ENCODE measurements around the gene PROM2.

PROM2 gene

DNA sequence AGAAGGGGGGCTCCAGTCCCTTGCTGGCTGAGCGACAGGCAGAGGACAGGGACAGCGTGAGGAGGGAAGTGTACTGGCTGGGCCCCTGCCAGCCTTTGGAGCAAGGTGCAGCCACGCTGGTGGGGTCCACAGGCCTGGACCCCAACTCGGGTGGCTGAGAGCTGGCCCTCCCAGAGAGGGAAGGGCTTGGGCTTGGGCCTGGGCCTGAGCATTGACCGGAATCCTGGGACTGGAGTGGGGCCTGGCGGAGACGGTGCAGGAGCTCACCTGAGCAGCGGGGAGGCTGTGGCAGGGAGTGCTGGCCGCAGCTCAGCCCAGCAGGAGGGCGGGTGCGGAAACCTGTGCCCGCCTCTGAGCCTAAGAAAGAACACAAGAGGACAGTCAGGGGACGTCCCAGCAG lies 50.8 kb downstream of the PROM2 start:
- no peak for DNase-seq

DNA sequence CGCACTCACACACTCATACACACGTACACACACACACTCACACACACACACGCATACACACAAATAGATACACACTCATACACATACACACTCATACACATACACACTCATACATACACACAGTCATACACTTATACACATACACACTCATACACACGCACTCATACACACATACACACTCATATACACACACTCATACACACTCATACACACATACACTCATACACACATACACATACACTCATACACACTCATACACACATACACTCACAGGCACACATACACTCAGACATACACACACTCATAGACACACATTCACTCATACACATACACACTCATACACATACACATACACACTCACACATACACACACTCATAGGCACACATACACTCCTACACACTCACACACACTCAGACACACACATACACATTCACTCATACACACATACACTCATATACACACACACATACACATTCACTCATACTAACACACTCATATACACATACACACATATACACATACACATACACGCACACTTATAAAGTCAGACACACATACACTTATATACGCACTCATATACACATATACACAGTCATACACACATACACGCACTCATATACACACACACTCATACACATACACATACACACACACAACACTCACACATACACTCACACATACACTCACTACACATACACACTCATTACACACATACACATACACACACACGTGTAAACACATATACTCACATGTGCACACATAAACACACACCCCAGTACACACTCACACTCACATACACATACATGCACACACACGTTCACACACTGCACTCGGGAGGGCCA lies 51.6 kb downstream of the PROM2 start:
- no peak for DNase-seq

DNA sequence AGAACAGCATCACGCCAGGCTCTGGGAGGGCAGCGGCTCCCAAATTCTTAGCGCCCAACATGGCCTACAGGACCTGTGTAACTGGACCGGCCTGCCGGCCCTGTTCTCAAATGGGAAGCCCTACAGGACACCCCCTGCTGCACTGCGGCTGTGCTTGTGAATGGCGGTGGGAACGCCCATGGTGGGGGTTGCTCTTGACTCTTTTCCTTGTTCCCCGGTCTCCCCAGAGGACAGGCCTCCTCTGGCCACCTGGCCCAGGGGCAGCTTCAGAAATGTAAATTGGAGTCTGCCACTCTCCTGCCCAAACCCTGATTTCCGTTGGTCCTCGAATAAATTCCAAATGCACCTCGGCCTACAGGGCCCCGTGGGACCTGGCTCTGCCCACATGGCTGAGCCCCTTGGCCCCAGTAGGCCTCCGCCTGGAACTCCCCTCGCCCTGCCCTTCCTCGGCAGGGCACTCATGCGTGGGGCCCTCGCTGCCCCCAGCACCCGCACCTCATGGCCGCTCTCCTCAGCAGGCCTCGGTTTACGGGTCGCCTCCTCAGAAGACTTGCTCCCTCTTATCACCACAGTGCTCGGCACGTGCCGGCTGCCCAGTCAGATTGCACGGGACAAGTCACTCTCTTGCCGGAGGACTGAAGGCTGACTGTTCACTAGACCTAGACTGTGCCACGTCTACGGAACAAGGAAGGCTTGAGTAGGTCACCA lies 52.3 kb downstream of the PROM2 start:
- DNase-seq = no peak

DNA sequence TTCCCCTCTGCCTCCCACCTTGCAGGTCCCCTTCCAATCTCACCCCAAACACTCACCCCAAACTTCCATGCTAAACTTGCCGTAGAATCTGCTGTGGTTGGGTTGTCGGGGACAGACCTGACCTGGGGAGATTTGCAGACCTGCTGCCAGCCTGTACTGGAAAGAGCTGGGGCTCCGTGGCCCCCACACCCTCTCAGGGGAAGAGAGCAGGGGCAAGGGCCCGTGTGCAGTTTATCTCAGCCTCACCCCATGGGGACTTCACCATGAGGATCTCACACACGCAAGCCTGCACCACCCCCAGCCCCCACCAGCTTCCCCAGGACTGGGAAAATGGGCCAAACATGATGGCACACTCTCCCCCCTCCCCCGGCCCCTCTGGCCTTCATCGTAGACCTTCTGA lies 53.6 kb downstream of the PROM2 start:
- no peak for DNase-seq

- no peak for DNase-seq
These were observed 54.3 kb downstream of the PROM2 start for GRCh38 chr2:95328358-95329125.

GRCh38 chr2:95329401-95329800 lies 55.2 kb downstream of the PROM2 start:
- no peak for DNase-seq

DNA sequence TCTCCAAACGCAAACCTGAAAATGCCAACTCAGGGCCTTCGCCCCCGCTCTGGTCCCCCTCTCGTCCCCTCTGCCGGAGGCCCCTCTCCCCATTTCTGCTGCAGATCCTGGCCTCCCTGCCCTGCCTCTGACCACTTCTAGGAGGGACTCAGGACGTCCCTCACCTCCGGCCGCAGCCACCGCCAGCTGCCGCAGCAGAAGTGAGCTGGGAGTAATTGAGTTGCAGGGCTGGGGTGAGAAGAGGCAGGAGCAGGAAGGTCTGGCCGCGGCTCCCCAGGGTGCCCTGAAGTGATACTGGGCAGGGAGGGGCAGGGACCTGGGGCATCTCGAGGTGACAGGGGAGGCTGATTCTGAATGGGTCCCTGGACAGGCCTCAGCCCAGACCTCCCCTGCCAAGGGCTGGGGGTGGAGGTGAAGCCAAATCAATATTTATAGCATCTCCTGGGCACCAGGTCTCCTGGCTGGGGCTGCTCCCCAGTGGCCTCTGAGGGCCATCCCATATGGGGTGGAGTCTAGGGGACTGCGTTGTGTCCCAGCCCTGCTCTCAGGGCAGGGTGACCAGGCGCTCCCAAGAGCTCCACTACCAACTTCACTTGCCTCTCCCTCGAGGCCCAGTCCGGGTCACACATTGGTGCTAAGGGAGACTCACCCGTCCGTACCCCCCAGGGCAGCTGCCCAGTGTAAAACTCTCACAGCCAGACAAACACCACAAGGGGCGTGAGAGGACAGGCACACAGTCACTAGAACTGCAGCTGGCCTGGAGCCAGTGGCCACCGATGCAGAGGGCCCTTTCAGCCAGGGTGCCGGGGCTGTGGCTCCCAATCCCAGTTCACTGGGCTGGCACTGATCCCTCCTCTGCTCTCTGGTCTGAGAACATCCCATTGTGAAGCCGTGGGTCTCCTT lies 55.9 kb downstream of the PROM2 start:
- no peak for DNase-seq

DNA sequence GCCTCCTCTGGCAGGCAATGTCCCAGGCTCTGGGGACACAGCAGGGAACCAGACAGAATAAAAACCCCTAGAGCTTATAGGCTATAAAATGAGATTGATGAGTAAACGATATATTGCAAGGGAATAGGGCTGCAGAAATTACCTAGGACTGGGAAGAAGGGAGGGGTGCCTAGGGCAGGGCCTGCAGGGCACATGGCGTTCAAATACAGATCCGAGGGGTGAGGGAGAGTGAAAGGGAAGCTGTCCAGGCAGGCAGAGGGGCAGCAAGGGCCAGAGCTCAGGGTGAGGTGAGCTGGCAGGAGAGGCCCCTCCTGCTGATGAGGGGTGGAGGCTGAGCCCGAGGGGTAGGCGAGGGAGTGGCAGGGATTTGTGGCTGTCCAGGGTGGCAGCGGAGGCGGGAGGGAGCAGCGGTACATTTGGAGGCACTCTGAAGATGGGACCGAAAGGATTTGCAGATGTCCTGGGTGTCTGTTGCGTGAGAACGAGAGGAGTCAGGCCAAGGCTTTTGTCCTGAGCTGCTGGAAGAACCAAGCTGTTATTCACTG lies 56.6 kb downstream of the PROM2 start:
- no peak for DNase-seq

DNA sequence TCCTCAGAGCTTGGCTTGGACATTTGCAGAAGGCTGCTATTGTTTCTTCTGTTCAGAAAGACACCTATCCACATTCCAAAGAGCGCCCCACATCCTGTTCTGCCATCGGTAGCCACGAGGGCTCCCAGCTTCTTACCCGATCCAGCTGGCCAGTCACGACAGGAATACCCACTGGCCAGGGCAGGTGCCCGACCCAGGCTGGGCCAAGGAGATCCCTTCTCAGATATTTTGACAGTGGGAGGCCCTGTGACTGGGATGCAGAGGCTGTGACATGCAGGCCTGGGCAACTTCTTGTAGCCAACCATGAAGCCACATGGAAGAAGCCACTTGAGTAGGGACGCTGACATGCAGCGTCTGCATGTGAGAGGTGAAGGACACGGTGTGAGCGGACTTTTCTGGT lies 57.4 kb downstream of the PROM2 start:
- DNase-seq = no peak

DNA sequence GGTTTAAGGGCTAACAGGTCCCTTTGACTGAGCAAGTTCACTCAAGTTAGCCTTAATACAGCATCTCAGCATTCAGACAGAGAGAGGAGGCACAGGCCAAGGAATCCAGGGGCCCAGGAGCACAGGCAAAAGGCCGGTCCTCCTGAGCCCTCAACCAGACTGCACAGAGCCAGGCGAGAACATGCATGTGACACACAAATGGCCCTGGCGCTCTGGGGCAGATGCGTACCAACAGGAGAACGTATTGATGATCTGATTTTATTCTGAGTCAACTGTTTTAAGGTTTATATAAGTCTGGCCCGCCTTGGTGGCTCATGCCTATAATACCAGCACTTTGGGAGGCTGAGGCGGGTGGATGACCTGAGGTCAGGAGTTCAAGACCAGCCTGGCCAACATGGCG lies 57.8 kb downstream of the PROM2 start:
- DNase-seq = no peak

DNA sequence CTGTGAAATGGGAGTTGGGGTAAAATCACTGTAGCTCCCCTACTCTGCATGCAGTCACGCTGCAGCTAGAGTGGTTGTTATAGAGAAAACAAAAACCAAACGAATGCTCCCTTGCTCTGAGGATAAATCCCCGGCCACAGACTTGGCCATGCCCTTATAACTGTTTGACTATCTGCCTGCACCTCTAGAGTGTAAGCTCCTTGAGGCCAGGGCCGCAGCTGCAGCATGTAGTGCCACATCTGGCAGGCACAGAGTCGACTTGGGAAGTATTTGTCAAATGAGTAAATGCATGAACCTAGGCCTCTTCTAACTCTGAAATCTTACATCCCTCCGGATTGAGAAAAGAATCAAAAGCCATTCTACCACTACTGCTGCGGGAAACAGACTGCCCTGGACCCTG lies 58.8 kb downstream of the PROM2 start:
- no peak for DNase-seq

- no peak for DNase-seq
These were observed 59.7 kb downstream of the PROM2 start for GRCh38 chr2:95333888-95334338.

DNA sequence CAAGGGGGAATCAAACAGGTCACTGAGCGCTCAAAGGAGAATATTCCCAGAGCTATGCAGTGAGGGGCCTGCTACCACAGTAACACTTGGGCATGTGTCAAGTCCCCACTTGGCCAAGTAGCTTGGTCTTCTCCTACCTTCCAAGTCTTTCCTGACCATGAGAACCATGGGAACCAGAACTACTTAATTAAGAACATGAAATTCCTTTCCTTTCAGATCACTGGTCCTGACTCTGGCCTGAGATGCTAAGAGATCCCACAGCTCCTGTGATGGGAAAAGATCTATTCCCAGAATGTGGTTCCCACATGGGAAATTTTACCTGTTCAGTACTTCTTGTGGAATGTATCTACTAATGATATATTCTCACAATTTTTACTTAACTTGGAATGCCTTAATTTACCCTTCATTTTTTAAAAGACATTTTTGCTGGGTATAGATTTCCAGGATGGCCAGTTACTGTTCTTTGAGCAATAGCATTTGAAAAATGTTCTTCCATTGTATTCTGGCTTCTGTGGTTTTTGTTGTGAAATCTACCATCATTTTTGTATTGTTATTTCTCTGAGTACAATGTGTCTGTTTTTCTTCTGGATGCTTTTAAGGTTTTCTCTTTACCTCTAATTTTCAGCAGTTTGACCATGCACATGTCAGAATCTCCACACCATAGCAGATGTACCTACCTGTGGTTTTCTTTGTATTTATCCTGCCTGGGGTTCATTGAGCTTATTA lies 60.8 kb downstream of the PROM2 start:
- DNase-seq = no peak

DNA sequence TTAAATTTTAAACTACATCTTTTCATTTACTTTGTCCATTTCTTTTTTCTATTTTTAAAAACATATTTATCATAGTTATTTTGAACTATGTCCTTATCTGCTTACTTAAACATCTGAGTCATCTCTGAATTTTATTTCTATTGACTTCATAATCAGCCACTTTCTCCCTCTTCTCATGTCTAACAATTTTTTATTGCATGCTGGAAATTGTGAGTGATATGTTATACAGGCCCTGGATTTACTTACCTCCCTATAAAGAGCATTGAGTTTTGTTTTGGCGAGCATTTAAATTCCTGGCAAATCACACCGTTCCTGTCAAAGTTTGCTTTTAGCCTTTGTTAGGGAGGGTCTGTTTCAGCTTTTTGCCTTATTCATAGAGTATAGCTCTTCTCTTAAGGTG lies 62.2 kb downstream of the PROM2 start:
- no peak for DNase-seq

- DNase-seq = no peak
These were observed 63.6 kb downstream of the PROM2 start for GRCh38 chr2:95337829-95338228.

Measured in stimulated activated CD4-positive, alpha-beta T cell treated with anti-CD3 and anti-CD28 coated beads, Interleukin-2, amount 100 ng/mL, for 48 hours (primary cell).